Spinal cord (tissue), 10 donors: Measurements from ENCODE around the gene PTF1A. TPM values are rescaled to one million over a fixed set of nuclear protein-coding genes. Genes with fewer than 3 reads are reported as not detected.
"Not testable (repeated sequence)": the region's sequence is repeated elsewhere in the genome, so short reads cannot be mapped to it uniquely, and the experiment has no call there.

Source experiments
- DNase-seq, 6 donors: peaks; one replicate each; pipeline versions ENCODE4 v3.0.0 to v3.0.0-alpha.2; 2013 to 2015; ENCODE audit warnings: low spot score in 6 of 6, low read depth in 4 of 6
- H3K27ac ChIP-seq: one replicate; pipeline ENCODE4 v1.5.1; 2013; ENCODE audit warnings: low read depth, low read length, control low read depth
- H3K27me3 ChIP-seq: one replicate; pipeline ENCODE4 v1.6.1; 2013; ENCODE audit warnings: low read length; ENCODE audit not compliant: control insufficient read depth, insufficient read depth
- H3K36me3 ChIP-seq: one replicate; pipeline ENCODE4 v1.6.1; 2013; ENCODE audit warnings: low read length; ENCODE audit not compliant: control insufficient read depth, insufficient read depth
- H3K4me1 ChIP-seq: one replicate; pipeline ENCODE4 v1.6.1; 2013; ENCODE audit warnings: low read length; ENCODE audit not compliant: control insufficient read depth, insufficient read depth
- H3K4me3 ChIP-seq: one replicate; pipeline ENCODE4 v1.5.1; 2013; ENCODE audit warnings: low read depth, low read length, control low read depth
- H3K9me3 ChIP-seq: one replicate; pipeline ENCODE4 v1.6.1; 2013; ENCODE audit warnings: low read length; ENCODE audit not compliant: control insufficient read depth, insufficient read depth
- whole genome bisulfite sequencing: methylation state at CpG from one replicate; pipeline ENCODE4 v1.1.5; 2013; ENCODE audit warnings: missing lambda C conversion rate; ENCODE audit not compliant: insufficient coverage; 5-methylcytosine and 5-hydroxymethylcytosine counted together
- polyA plus RNA-seq, 2 donors: library from polyadenylated mRNA; unstranded; fragments of 120-200 nt; gene quantifications; one replicate each; pipeline ENCODE4 v1.2.1, GENCODE V29; 2013; ENCODE audit not compliant: insufficient read length in 2 of 2
- total RNA-seq, 2 donors: library from RNA; depleted of rRNA in 1 of 2; stranded (reverse); fragments of 120-200 nt in 1 of 2; fragments of >200 nt in 1 of 2; gene quantifications; one replicate each; pipeline versions ENCODE4 v1.2.3 to v1.2.4, GENCODE V29; 2013 to 2014
- donor health status: healthy.

PTF1A gene
- total and polyA plus RNA-seq, 4 donors = 0.22 to 0.83 (median 0.74) TPM; not detected in 1

- Histone ChIP-seq H3K27ac (no peak overlapping the region), H3K9me3 (no peaks in the 10 kb centered on the region), H3K4me1 (peaks cover 18% of the 10 kb centered on the region), H3K4me3 (no peak overlapping the region), H3K36me3 (no peaks in the 10 kb centered on the region), H3K27me3 (peaks cover 82% of the 10 kb centered on the region)
- no CpG with 5 or more reads among the region's 3 CpGs for WGBS
- peak in 2 of 6 donors; percentile 75 to 89 for DNase-seq
Measured at GRCh38 chr10:23202779-23203178, 10.7 kb downstream of the PTF1A start.

GRCh38 chr10:23203369-23204325 is 11.5 kb downstream of the PTF1A start:
- Histone ChIP-seq H3K27me3 (peaks cover 77% of the 10 kb centered on the region), H3K4me3 (no peak overlapping the region), H3K9me3 (no peaks in the 10 kb centered on the region), H3K4me1 (peaks cover 18% of the 10 kb centered on the region), H3K36me3 (no peaks in the 10 kb centered on the region), H3K27ac (no peak overlapping the region)
- WGBS = 26% methylated on average over 19 of the region's 29 CpGs
- no peak for DNase-seq

- no peaks in the 10 kb centered on the region for H3K9me3 ChIP-seq
- H3K4me3 ChIP-seq = no peak overlapping the region
- H3K27ac ChIP-seq = no peak overlapping the region
- H3K4me1 ChIP-seq = peaks cover 7% of the 10 kb centered on the region
- H3K36me3 ChIP-seq = no peaks in the 10 kb centered on the region
- peaks cover 68% of the 10 kb centered on the region for H3K27me3 ChIP-seq
- no peak for DNase-seq
- WGBS = 44% methylated on average over 8 of the region's 10 CpGs
Measured at GRCh38 chr10:23204773-23205172, 12.7 kb downstream of the PTF1A start.

GRCh38 chr10:23205972-23206642 is 14.0 kb downstream of the PTF1A start:
- no peak for DNase-seq
- no peaks in the 10 kb centered on the region for H3K36me3 ChIP-seq
- H3K4me3 ChIP-seq = no peak overlapping the region
- no peak overlapping the region for H3K27ac ChIP-seq
- peaks cover 55% of the 10 kb centered on the region for H3K27me3 ChIP-seq
- H3K4me1 ChIP-seq = peaks cover 5% of the 10 kb centered on the region
- H3K9me3 ChIP-seq = no peaks in the 10 kb centered on the region
- WGBS = no CpG with 5 or more reads among the region's 3 CpGs

GRCh38 chr10:23217471-23217870 is 25.4 kb downstream of the PTF1A start:
- H3K27ac ChIP-seq = no peak overlapping the region
- H3K36me3 ChIP-seq = no peaks in the 10 kb centered on the region
- no peaks in the 10 kb centered on the region for H3K9me3 ChIP-seq
- H3K4me3 ChIP-seq = no peak overlapping the region
- no peak for DNase-seq
- no CpG with 5 or more reads among the region's 1 CpG for WGBS
- H3K27me3 ChIP-seq = no peaks in the 10 kb centered on the region
- no peaks in the 10 kb centered on the region for H3K4me1 ChIP-seq

GRCh38 chr10:23230582-23230981 is 38.5 kb downstream of the PTF1A start:
- no peaks in the 10 kb centered on the region for H3K36me3 ChIP-seq
- no peaks in the 10 kb centered on the region for H3K9me3 ChIP-seq
- WGBS = no CpG with 5 or more reads among the region's 1 CpG
- H3K4me3 ChIP-seq = no peak overlapping the region
- H3K27me3 ChIP-seq = no peaks in the 10 kb centered on the region
- H3K27ac ChIP-seq = no peak overlapping the region
- H3K4me1 ChIP-seq = no peaks in the 10 kb centered on the region
- no peak for DNase-seq

- H3K9me3 ChIP-seq = no peaks in the 10 kb centered on the region
- no peaks in the 10 kb centered on the region for H3K27me3 ChIP-seq
- no peak overlapping the region for H3K27ac ChIP-seq
- DNase-seq = no peak
- no peaks in the 10 kb centered on the region for H3K36me3 ChIP-seq
- no peaks in the 10 kb centered on the region for H3K4me1 ChIP-seq
- no peak overlapping the region for H3K4me3 ChIP-seq
- 100% methylated on average over 1 of the region's 3 CpGs for WGBS
Measured at GRCh38 chr10:23238015-23238414, 45.9 kb downstream of the PTF1A start.

- H3K36me3 ChIP-seq, H3K4me3 ChIP-seq, H3K27me3 ChIP-seq, H3K9me3 ChIP-seq, DNase-seq, H3K27ac ChIP-seq, H3K4me1 ChIP-seq: not testable (repeated sequence)
- no CpG with 5 or more reads among the region's 1 CpG for WGBS
Measured at GRCh38 chr10:23241779-23242178, 49.7 kb downstream of the PTF1A start.
